Measurements from ENCODE around the gene CCDC171.

DNA sequence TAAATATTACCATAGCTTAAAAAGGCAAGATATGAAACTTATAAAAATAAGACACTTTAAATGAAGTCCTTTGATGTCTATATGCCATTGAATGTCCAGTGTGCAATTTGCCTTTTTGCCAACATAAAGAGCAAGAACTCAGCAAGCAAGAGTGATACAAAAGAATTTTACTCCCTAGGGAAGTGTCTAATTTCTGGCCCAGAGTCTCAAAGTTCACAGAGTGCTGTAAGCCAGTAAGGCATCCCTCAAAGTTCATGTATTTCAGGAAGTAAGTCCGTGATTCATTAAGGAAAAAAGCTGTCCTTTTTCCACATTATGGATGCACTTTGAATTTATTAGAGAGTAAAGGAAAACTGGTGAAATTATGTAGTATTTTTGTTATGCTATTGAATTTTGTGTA is 185.2 kb downstream of the CCDC171 start:
- TF ChIP-seq POLR2AphosphoS5 (IDR thresholded peaks at IDR 0.05) (no peak), POLR2A (IDR thresholded peaks at IDR 0.05; ENCODE audit: low read depth) (no peak), EP300 (IDR thresholded peaks at IDR 0.05) (no peak)
- TF ChIP-seq, protein P1, sequence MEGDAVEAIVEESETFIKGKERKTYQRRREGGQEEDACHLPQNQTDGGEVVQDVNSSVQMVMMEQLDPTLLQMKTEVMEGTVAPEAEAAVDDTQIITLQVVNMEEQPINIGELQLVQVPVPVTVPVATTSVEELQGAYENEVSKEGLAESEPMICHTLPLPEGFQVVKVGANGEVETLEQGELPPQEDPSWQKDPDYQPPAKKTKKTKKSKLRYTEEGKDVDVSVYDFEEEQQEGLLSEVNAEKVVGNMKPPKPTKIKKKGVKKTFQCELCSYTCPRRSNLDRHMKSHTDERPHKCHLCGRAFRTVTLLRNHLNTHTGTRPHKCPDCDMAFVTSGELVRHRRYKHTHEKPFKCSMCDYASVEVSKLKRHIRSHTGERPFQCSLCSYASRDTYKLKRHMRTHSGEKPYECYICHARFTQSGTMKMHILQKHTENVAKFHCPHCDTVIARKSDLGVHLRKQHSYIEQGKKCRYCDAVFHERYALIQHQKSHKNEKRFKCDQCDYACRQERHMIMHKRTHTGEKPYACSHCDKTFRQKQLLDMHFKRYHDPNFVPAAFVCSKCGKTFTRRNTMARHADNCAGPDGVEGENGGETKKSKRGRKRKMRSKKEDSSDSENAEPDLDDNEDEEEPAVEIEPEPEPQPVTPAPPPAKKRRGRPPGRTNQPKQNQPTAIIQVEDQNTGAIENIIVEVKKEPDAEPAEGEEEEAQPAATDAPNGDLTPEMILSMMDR (IDR thresholded peaks at IDR 0.05): no peak

Data from esophagus muscularis mucosa (tissue), 4 donors.